LHCN-M2 (cell line): ENCODE results near the gene SLC36A3. TPM values are rescaled to one million over a fixed set of nuclear protein-coding genes. Genes with fewer than 3 reads are reported as not detected.
"Not testable (repeated sequence)": the region's sequence is repeated elsewhere in the genome, so short reads cannot be mapped to it uniquely, and the experiment has no call there.

Experiments used
- DNase-seq: peaks from one replicate; pipeline ENCODE4 v3.0.0-alpha.2; 2012; ENCODE audit warnings: low read depth
- total RNA-seq: library from RNA; depleted of rRNA; stranded (reverse); fragments of >200 nt; gene quantifications from 2 replicates; pipeline ENCODE4 v1.2.3, GENCODE V29; 2014; rRNA removed

Gene SLC36A3
- total RNA-seq, 1 experiment from 2014 or later = not detected

GRCh38 chr5:151239237-151239861 is 64.2 kb downstream of the SLC36A3 start:
- DNase-seq = peak; percentile 52

GRCh38 chr5:151238303-151238741 is 65.2 kb downstream of the SLC36A3 start:
- no peak for DNase-seq

GRCh38 chr5:151237685-151238084 is 65.9 kb downstream of the SLC36A3 start:
- DNase-seq = no peak

- DNase-seq = no peak
Measured at GRCh38 chr5:151236888-151237287, 66.7 kb downstream of the SLC36A3 start.

- DNase-seq = not testable (repeated sequence)
Measured at GRCh38 chr5:151235239-151235571, 68.4 kb downstream of the SLC36A3 start.

- DNase-seq = peak; percentile 29
Measured at GRCh38 chr5:151234476-151235238, 68.9 kb downstream of the SLC36A3 start.

GRCh38 chr5:151233616-151234085 is 69.9 kb downstream of the SLC36A3 start:
- DNase-seq = no peak

- DNase-seq = no peak
Measured at GRCh38 chr5:151231359-151231758, 72.2 kb downstream of the SLC36A3 start.

- DNase-seq = no peak
Measured at GRCh38 chr5:151230048-151230680, 73.4 kb downstream of the SLC36A3 start.

- no peak for DNase-seq
Measured at GRCh38 chr5:151228986-151229385, 74.6 kb downstream of the SLC36A3 start.

DNA sequence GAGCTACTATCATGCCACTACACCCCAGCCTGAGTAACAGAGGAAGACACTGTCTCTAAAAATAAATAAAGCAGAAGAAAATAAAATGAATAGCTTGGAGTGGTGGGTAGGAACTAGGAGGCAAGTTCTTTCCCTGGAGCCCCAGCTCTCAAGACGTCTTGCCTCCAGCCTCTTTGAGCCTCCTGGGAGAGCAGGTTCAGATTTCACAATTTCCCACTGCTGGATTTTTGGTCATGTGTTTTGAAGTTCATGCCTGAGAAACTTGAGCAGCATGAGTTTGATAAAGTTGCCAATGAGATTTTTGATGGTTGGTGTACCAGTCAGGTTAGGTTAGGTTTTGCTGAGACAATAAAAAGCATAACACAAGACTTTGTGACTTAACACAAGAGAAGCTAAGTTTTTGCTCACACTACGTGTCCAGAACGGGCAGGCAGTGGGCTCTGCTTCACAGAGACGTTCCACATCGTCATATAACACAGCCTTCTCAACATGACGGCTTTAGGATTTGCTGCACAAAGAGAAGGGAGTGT is 75.6 kb downstream of the SLC36A3 start:
- no peak for DNase-seq

Other genes with a start within 250 kb of the SLC36A3 start
- 151 and 186 TPM in 2 replicates for gene TNIP1, start 222.7 kb downstream of the SLC36A3 start, total RNA-seq
- 777 and 795 TPM in 2 replicates for gene ANXA6, start 146.0 kb downstream of the SLC36A3 start, total RNA-seq
- gene CCDC69, start 79.7 kb downstream of the SLC36A3 start, total RNA-seq = 0.13 and 0.29 TPM in 2 replicates
- gene GM2A, start 50.6 kb downstream of the SLC36A3 start, total RNA-seq = 27.8 and 29.6 TPM in 2 replicates
- not detected in 2 replicates for gene SLC36A2, start 43.8 kb upstream of the SLC36A3 start, total RNA-seq
- 6.5 and 11.7 TPM in 2 replicates for gene SLC36A1, start 143.8 kb upstream of the SLC36A3 start, total RNA-seq